ENCODE measurements around the gene CCM2L. TPM values are rescaled to one million over a fixed set of nuclear protein-coding genes. Genes with fewer than 3 reads are reported as not detected.

Gene CCM2L
- total RNA-seq, 1 donor from 2014 or later: 0.75 TPM

DNA sequence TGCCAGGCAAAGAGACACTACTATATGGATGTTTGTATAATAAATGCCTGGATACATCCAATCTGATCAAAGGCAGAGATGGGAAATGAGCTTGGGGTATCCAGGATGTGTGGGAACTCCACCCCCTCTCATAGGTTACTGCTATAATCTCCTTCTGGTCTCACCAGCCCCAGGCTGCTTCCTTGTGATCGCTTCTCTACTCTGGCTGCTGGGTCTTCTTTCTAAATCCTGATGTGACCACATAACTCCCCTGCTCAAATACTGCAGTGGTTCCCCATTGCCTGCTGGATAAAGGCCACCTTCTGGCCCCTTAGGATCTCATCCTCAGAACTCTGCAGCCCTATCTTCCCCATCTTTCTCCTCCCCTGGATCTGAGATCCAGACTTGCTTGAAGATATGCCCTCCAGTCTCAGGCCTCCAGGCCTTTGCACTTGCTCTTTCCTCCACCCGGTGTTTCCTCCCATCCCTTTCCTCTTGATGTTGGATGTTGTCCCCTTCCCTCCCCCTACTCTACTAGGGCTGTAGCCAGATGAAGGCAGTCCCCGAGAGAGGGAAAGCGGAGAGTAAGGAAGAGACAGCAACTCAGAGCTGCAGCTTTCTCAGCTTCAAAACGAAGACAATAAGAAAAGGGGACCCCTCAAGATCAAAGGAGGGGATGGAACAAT is 43.1 kb upstream of the CCM2L start:
- Histone ChIP-seq H3K9me3 (ENCODE audit: low read depth) (no peaks in the 10 kb centered on the region), H3K27me3 (peaks cover 95% of the 10 kb centered on the region), H3K79me2 (ENCODE audit: low read depth) (no peaks in the 10 kb centered on the region), H4K20me1 (ENCODE audit: low read depth) (peaks cover 28% of the 10 kb centered on the region), H3K9ac (no peak overlapping the region), H3K36me3 (no peaks in the 10 kb centered on the region), H3K27ac (no peak overlapping the region), H3F3A (ENCODE audit: low read depth) (peaks cover 32% of the 10 kb centered on the region), H3K4me3 (peak overlapping the region; percentile 72), H2AFZ (replicated peaks) (no peak overlapping the region), H3K4me2 (peak overlapping the region; percentile 94), H3K4me1 (peaks cover 11% of the 10 kb centered on the region)
- TF ChIP-seq EZH2 (IDR thresholded peaks at IDR 0.05): no peak
- TF ChIP-seq, protein P1, sequence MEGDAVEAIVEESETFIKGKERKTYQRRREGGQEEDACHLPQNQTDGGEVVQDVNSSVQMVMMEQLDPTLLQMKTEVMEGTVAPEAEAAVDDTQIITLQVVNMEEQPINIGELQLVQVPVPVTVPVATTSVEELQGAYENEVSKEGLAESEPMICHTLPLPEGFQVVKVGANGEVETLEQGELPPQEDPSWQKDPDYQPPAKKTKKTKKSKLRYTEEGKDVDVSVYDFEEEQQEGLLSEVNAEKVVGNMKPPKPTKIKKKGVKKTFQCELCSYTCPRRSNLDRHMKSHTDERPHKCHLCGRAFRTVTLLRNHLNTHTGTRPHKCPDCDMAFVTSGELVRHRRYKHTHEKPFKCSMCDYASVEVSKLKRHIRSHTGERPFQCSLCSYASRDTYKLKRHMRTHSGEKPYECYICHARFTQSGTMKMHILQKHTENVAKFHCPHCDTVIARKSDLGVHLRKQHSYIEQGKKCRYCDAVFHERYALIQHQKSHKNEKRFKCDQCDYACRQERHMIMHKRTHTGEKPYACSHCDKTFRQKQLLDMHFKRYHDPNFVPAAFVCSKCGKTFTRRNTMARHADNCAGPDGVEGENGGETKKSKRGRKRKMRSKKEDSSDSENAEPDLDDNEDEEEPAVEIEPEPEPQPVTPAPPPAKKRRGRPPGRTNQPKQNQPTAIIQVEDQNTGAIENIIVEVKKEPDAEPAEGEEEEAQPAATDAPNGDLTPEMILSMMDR (IDR thresholded peaks at IDR 0.05): no peak
- no peak for TF ChIP-seq EZH2phosphoT487 (IDR thresholded peaks at IDR 0.05)
- H3K27me3 Mint-ChIP-seq (ENCODE audit: insufficient read depth, low read depth): peaks cover 49% of the 10 kb centered on the region
- peaks cover 13% of the 10 kb centered on the region for H3K4me1 Mint-ChIP-seq
- H3K36me3 Mint-ChIP-seq: no peaks in the 10 kb centered on the region
- H3K9me3 Mint-ChIP-seq: no peaks in the 10 kb centered on the region
- DNase-seq (ENCODE audit: low spot score): no peak
- H3K4me3 Mint-ChIP-seq: peak overlapping the region; percentile 76
- no peak overlapping the region for H3K27ac Mint-ChIP-seq

DNA sequence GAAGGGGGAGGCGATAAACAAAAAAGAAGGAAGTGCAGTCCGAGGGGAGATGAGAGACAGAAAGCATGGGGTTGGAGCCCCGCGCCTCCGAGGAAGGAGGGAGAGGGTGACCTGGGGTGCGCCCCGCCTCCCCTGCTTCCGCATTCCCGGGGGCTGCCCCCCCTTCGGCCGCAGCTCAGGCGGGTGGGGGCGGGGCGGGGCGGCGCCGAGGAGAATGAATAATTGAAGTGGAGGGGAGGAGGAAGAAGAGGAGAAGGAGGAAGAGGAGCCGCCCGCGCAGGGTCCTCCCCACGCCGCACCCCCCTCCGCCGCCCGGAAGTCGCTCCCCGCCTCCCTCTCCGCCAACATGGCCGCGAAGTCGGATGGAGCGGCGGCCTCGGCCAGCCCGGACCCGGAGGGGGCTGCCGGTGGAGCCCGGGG is 42.4 kb upstream of the CCM2L start, which contains the start of gene XKR7:
Gene XKR7 (plus strand): TSS at position 322 of the 420 bp plus-strand sequence. CDS start 25 bp downstream, at position 347.
- peaks cover 89% of the 10 kb centered on the region for H3K27me3 ChIP-seq
- peak; percentile 59 for DNase-seq (ENCODE audit: low spot score)
- H3K36me3 ChIP-seq: no peaks in the 10 kb centered on the region
- no peaks in the 10 kb centered on the region for H3K79me2 ChIP-seq (ENCODE audit: low read depth)
- no peak within 1 kb of the TSS for H3K27ac ChIP-seq
- H3K4me3 ChIP-seq: peak within 1 kb of the TSS; percentile 72
- H3K9me3 ChIP-seq (ENCODE audit: low read depth): no peaks in the 10 kb centered on the region
- TF ChIP-seq EZH2phosphoT487 (IDR thresholded peaks at IDR 0.05) (no peak), EZH2 (IDR thresholded peaks at IDR 0.05) (no peak)
- TF ChIP-seq, protein P1 (IDR thresholded peaks at IDR 0.05): no peak
- peaks cover 35% of the 10 kb centered on the region for H4K20me1 ChIP-seq (ENCODE audit: low read depth)
- no peak within 1 kb of the TSS for H3K9ac ChIP-seq
- no peaks in the 10 kb centered on the region for H3K9me3 Mint-ChIP-seq
- peaks cover 50% of the 10 kb centered on the region for H3K27me3 Mint-ChIP-seq (ENCODE audit: insufficient read depth, low read depth)
- peaks cover 20% of the 10 kb centered on the region for H3K4me1 Mint-ChIP-seq
- H3K4me2 ChIP-seq: peak within 1 kb of the TSS; percentile 94
- no peak within 1 kb of the TSS for H3K27ac Mint-ChIP-seq
- peak within 1 kb of the TSS; percentile 61 for H2AFZ ChIP-seq (replicated peaks)
- peaks cover 39% of the 10 kb centered on the region for H3F3A ChIP-seq (ENCODE audit: low read depth)
- peak within 1 kb of the TSS; percentile 87 for H3K4me3 Mint-ChIP-seq
- no peaks in the 10 kb centered on the region for H3K36me3 Mint-ChIP-seq
- peaks cover 18% of the 10 kb centered on the region for H3K4me1 ChIP-seq

DNA sequence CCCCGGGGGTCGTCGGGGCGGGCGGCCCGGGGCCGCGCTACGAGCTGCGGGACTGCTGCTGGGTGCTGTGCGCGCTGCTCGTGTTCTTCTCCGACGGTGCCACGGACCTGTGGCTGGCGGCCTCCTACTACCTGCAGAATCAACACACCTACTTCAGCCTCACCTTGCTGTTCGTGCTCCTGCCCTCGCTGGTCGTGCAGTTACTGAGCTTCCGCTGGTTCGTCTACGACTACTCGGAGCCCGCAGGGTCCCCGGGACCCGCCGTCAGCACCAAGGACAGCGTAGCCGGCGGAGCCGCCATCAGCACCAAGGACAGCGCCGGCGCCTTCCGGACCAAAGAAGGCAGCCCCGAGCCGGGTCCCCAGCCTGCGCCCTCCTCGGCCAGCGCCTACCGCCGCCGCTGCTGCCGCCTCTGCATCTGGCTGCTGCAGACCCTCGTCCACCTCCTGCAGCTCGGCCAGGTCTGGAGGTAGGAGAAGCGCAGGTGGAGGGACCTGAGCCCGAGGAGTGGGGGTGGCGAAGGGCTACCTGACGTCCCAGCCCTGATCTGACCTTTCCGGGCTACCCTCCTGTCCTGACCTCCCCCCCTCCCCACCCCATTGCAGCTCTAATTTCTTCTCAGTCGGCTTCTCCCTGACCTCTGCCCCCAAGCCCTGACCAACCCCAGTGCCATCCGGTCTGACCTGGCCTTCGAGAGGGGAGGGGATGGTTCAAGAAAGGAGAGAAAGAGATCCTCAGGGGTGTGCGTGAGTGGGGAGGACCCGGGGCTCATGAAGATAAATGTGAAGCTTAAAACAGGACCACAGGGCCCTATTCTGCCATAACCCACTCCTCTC is 41.7 kb upstream of the CCM2L start:
- H3K36me3 ChIP-seq: no peaks in the 10 kb centered on the region
- H3K4me3 Mint-ChIP-seq: peak overlapping the region; percentile 87
- peaks cover 46% of the 10 kb centered on the region for H3F3A ChIP-seq (ENCODE audit: low read depth)
- DNase-seq (ENCODE audit: low spot score): peak; percentile 96
- H3K9me3 Mint-ChIP-seq: no peaks in the 10 kb centered on the region
- peaks cover 53% of the 10 kb centered on the region for H3K27me3 Mint-ChIP-seq (ENCODE audit: insufficient read depth, low read depth)
- H3K9ac ChIP-seq: no peak overlapping the region
- peaks cover 88% of the 10 kb centered on the region for H3K27me3 ChIP-seq
- peak; percentile 41 for TF ChIP-seq EZH2 (IDR thresholded peaks at IDR 0.05)
- TF ChIP-seq EZH2phosphoT487 (IDR thresholded peaks at IDR 0.05): peak; percentile 45
- TF ChIP-seq, protein P1 (IDR thresholded peaks at IDR 0.05): no peak
- H3K79me2 ChIP-seq (ENCODE audit: low read depth): no peaks in the 10 kb centered on the region
- H4K20me1 ChIP-seq (ENCODE audit: low read depth): peaks cover 40% of the 10 kb centered on the region
- H2AFZ ChIP-seq (replicated peaks): no peak overlapping the region
- H3K4me3 ChIP-seq: peak overlapping the region; percentile 72
- no peak overlapping the region for H3K27ac Mint-ChIP-seq
- H3K36me3 Mint-ChIP-seq: no peaks in the 10 kb centered on the region
- H3K4me2 ChIP-seq: peak overlapping the region; percentile 94
- H3K9me3 ChIP-seq (ENCODE audit: low read depth): no peaks in the 10 kb centered on the region
- peaks cover 24% of the 10 kb centered on the region for H3K4me1 Mint-ChIP-seq
- H3K27ac ChIP-seq: no peak overlapping the region
- H3K4me1 ChIP-seq: peaks cover 21% of the 10 kb centered on the region
